Keratinocyte (primary cell): Measurements from ENCODE around the gene GALNT7. TPM values are rescaled to one million over a fixed set of nuclear protein-coding genes. Genes with fewer than 3 reads are reported as not detected.

ENCODE experiments used
- DNase-seq: peaks from one replicate; pipeline ENCODE4 v3.0.0-alpha.2; 2011; ENCODE audit warnings: low read depth, missing footprints, low spot score
- FAIRE-seq: peaks from 2 replicates; lab custom pipeline; 2011; peaks lifted over from hg19 to GRCh38; lab: Jason Lieb, UNC
- H2AFZ ChIP-seq: 2 replicates; pipeline ENCODE4 v1.6.0; 2012; ENCODE audit warnings: low read length, control low read depth, inconsistent platforms; ENCODE audit not compliant: control insufficient read depth
- H3K27ac ChIP-seq: 2 replicates; pipeline ENCODE4 v1.5.1; 2011; ENCODE audit warnings: low read length; ENCODE audit not compliant: control insufficient read depth, insufficient read depth
- H3K27me3 ChIP-seq: 3 replicates; pipeline ENCODE4 v1.6.0; 2011; ENCODE audit warnings: low read length; ENCODE audit not compliant: control insufficient read depth, insufficient read depth; ENCODE audit errors: extremely low read depth
- H3K36me3 ChIP-seq, 2 experiments: 2 replicates in 1 of 2; 3 replicates in 1 of 2; pipeline ENCODE4 v1.5.1; 2011; ENCODE audit warnings: low read length in 2 of 2, mild to moderate bottlenecking in 1 of 2; ENCODE audit not compliant: control insufficient read depth in 2 of 2, insufficient read depth in 2 of 2; ENCODE audit errors: extremely low read depth in 1 of 2
- H3K4me1 ChIP-seq: 3 replicates; pipeline ENCODE4 v1.5.1; 2011; ENCODE audit warnings: low read length; ENCODE audit not compliant: control insufficient read depth, insufficient read depth; ENCODE audit errors: extremely low read depth
- H3K4me2 ChIP-seq: 3 replicates; pipeline ENCODE4 v1.6.0; 2011; ENCODE audit warnings: low read depth, low read length; ENCODE audit not compliant: control insufficient read depth, insufficient read depth; ENCODE audit errors: extremely low read depth
- H3K4me3 ChIP-seq, 3 experiments: fragments of 200-600 bp in 1 of 3; sonication (generic) in 1 of 3; 2 replicates in 2 of 3; 3 replicates in 1 of 3; pipeline ENCODE4 v1.5.1; 2011 to 2016; ENCODE audit warnings: low read length in 3 of 3, mild to moderate bottlenecking in 3 of 3, control low read depth in 2 of 3, inconsistent platforms in 1 of 3, low read depth in 1 of 3, mixed read lengths in 1 of 3, mixed run types in 1 of 3, moderate library complexity in 1 of 3; ENCODE audit not compliant: control insufficient read depth in 2 of 3, insufficient read depth in 2 of 3; ENCODE audit errors: extremely low read depth in 1 of 3
- H3K79me2 ChIP-seq: 2 replicates; pipeline ENCODE4 v1.6.0; 2012; ENCODE audit warnings: low read length; ENCODE audit not compliant: control insufficient read depth, insufficient read depth
- H3K9ac ChIP-seq: 3 replicates; pipeline ENCODE4 v1.6.0; 2011; ENCODE audit warnings: low read length; ENCODE audit not compliant: control insufficient read depth, insufficient read depth; ENCODE audit errors: extremely low read depth
- H3K9me1 ChIP-seq: 3 replicates; pipeline ENCODE4 v1.6.0; 2011; ENCODE audit warnings: low read length; ENCODE audit not compliant: control insufficient read depth, insufficient read depth; ENCODE audit errors: extremely low read depth
- H3K9me3 ChIP-seq: 2 replicates; pipeline ENCODE4 v1.5.1; 2012; ENCODE audit warnings: low read depth, low read length; ENCODE audit not compliant: control insufficient read depth
- H4K20me1 ChIP-seq: 3 replicates; pipeline ENCODE4 v1.6.0; 2011; ENCODE audit warnings: low read length; ENCODE audit not compliant: control insufficient read depth, insufficient read depth; ENCODE audit errors: extremely low read depth
- CTCF ChIP-seq, 3 experiments: IDR thresholded peaks in 1 of 3; conservative IDR thresholded peaks in 1 of 3; optimal IDR thresholded peaks in 1 of 3; 2 replicates in 2 of 3; 3 replicates in 1 of 3; pipeline versions ENCODE3 to v1.5.1; 2011; ENCODE audit warnings: low read length in 3 of 3, mild to moderate bottlenecking in 3 of 3, moderate library complexity in 2 of 3, control low read depth in 1 of 3, inconsistent platforms in 1 of 3; ENCODE audit not compliant: insufficient read depth in 2 of 3; ENCODE audit errors: extremely low read depth in 1 of 3
- EZH2 ChIP-seq: IDR thresholded peaks from one replicate; pipeline ENCODE4 v1.6.1; 2012; ENCODE audit warnings: inconsistent platforms, mild to moderate bottlenecking, low read length, moderate library complexity
- dilution Hi-C: fragments of 300-500 bp; cut with MboI; formaldehyde crosslinking; loops from one replicate; pipeline ENCODE4 v1.7.0; 2020; ENCODE audit warnings: low sequenced_read_pairs; ENCODE audit not compliant: extremely low pct_ligation_motif_present
- polyA plus RNA-seq, 5 experiments: library from polyadenylated mRNA; depleted of rRNA in 3 of 5; stranded (reverse) in 3 of 5; stranded (forward) in 1 of 5; unstranded in 1 of 5; fragments of >200 nt; gene quantifications; 1 replicate in 1 of 5; 2 replicates in 3 of 5; 3 replicates in 1 of 5; pipeline versions ENCODE4 v1.2.1 to v1.2.3, GENCODE V29; 2011 to 2012; ENCODE audit warnings: missing spikeins in 2 of 5, low read depth in 1 of 5, low replicate concordance in 1 of 5

Gene GALNT7
- polyA plus RNA-seq, 1 donor (not counting 4 experiments of a cell fraction or from before 2014, with no cell fraction given): 28.8 TPM

GRCh38 chr4:173227756-173228155 is 59.1 kb downstream of the GALNT7 start:
- Histone ChIP-seq H4K20me1 (no peaks in the 10 kb centered on the region), H3K9ac (no peak overlapping the region), H3K4me2 (no peak overlapping the region), H2AFZ (no peak overlapping the region), H3K27ac (no peak overlapping the region), H3K9me3 (no peaks in the 10 kb centered on the region), H3K27me3 (no peaks in the 10 kb centered on the region), H3K9me1 (no peaks in the 10 kb centered on the region), H3K4me3 (no peak overlapping the region), H3K36me3 (no peaks in the 10 kb centered on the region), H3K79me2 (peaks cover 2% of the 10 kb centered on the region), H3K4me1 (no peaks in the 10 kb centered on the region)
- TF ChIP-seq EZH2: no peak
- TF ChIP-seq CTCF (optimal IDR thresholded peaks at IDR 0.05 in 1 of 3, IDR thresholded peaks at IDR 0.05 in 1 of 3, conservative IDR thresholded peaks at IDR 0.05 in 1 of 3; ENCODE audit: extremely low read depth in 1 of 3, insufficient read depth in 2 of 3, low read length in 3 of 3): no peak
- dilution Hi-C loops: no loop called here
- FAIRE-seq (no peak), DNase-seq (no peak)

- FAIRE-seq: no peak
- no peak for DNase-seq
- Histone ChIP-seq H3K9me1 (no peaks in the 10 kb centered on the region), H3K4me3 (no peak overlapping the region), H3K9me3 (no peaks in the 10 kb centered on the region), H3K79me2 (peaks cover 2% of the 10 kb centered on the region), H2AFZ (no peak overlapping the region), H3K36me3 (no peaks in the 10 kb centered on the region), H3K4me1 (no peaks in the 10 kb centered on the region), H3K27me3 (no peaks in the 10 kb centered on the region), H4K20me1 (no peaks in the 10 kb centered on the region), H3K4me2 (no peak overlapping the region), H3K9ac (no peak overlapping the region), H3K27ac (no peak overlapping the region)
- no peak for TF ChIP-seq CTCF (optimal IDR thresholded peaks at IDR 0.05 in 1 of 3, IDR thresholded peaks at IDR 0.05 in 1 of 3, conservative IDR thresholded peaks at IDR 0.05 in 1 of 3; ENCODE audit: extremely low read depth in 1 of 3, insufficient read depth in 2 of 3, low read length in 3 of 3)
- TF ChIP-seq EZH2: no peak
- dilution Hi-C loops: no loop called here
These were observed 61.5 kb downstream of the GALNT7 start for GRCh38 chr4:173230062-173230461.
